ENCODE results near the gene AMMECR1. TPM values are rescaled to one million over a fixed set of nuclear protein-coding genes. Genes with fewer than 3 reads are reported as not detected.

The AMMECR1 gene
- total and polyA plus RNA-seq, 4 donors, result 3.5 to 14.0 (median 5.7) TPM

GRCh38 chrX:110201799-110202198, 116.1 kb downstream of the AMMECR1 start:
- H3K4me3 ChIP-seq, result no peak overlapping the region
- DNase-seq (no peak), ATAC-seq (ENCODE audit: insufficient read depth, low FRiP score) (no peak)
- no peak overlapping the region for H3K27ac ChIP-seq (ENCODE audit: low read depth in 1 of 2, low read length in 1 of 2)
- peaks cover 0 to 32% (median 22%) of the 10 kb centered on the region in 3 donors for H3K27me3 ChIP-seq (ENCODE audit: control insufficient read depth in 3 of 3, insufficient read depth in 3 of 3, low read length in 2 of 3)
- WGBS, 2 donors, result 76 to 92% methylated on average over 3 of the region's 3 CpGs
- no peaks in the 10 kb centered on the region for H3K36me3 ChIP-seq (ENCODE audit: control insufficient read depth in 4 of 4, insufficient read depth in 4 of 4, low read length in 4 of 4)
- no peaks in the 10 kb centered on the region for H3K4me1 ChIP-seq (ENCODE audit: control insufficient read depth in 5 of 5, insufficient read depth in 5 of 5, low read length in 5 of 5)
- H3K9me3 ChIP-seq (ENCODE audit: control insufficient read depth in 4 of 4, insufficient read depth in 3 of 4, low read length in 3 of 4), result peaks cover 0 to 2% (median 0%) of the 10 kb centered on the region in 4 donors
- no peak overlapping the region for H3K9ac ChIP-seq (ENCODE audit: insufficient read depth in 1 of 2, low read length in 2 of 2)
- no peak for TF ChIP-seq CTCF (IDR thresholded peaks at IDR 0.05; ENCODE audit: control extremely low read depth, extremely low read depth)

GRCh38 chrX:110194977-110195376, 122.9 kb downstream of the AMMECR1 start:
- H3K36me3 ChIP-seq (ENCODE audit: control insufficient read depth in 4 of 4, insufficient read depth in 4 of 4, low read length in 4 of 4), result peaks cover 0 to under 1% (median 0%) of the 10 kb centered on the region in 4 donors
- WGBS, 2 donors, result 43 to 51% methylated on average over 3 of the region's 3 CpGs
- H3K9me3 ChIP-seq (ENCODE audit: control insufficient read depth in 4 of 4, insufficient read depth in 3 of 4, low read length in 3 of 4), result peaks cover 0 to 4% (median 0%) of the 10 kb centered on the region in 4 donors
- H3K4me3 ChIP-seq, result no peak overlapping the region
- ATAC-seq (ENCODE audit: insufficient read depth, low FRiP score), result no peak
- no peak overlapping the region for H3K9ac ChIP-seq (ENCODE audit: insufficient read depth in 1 of 2, low read length in 2 of 2)
- peaks cover 0 to 29% (median 12%) of the 10 kb centered on the region in 3 donors for H3K27me3 ChIP-seq (ENCODE audit: control insufficient read depth in 3 of 3, insufficient read depth in 3 of 3, low read length in 2 of 3)
- H3K27ac ChIP-seq (ENCODE audit: low read depth in 1 of 2, low read length in 1 of 2), result no peak overlapping the region
- peaks cover 0 to 4% (median 0%) of the 10 kb centered on the region in 5 donors for H3K4me1 ChIP-seq (ENCODE audit: control insufficient read depth in 5 of 5, insufficient read depth in 5 of 5, low read length in 5 of 5)
- no peak for TF ChIP-seq CTCF (IDR thresholded peaks at IDR 0.05; ENCODE audit: control extremely low read depth, extremely low read depth)
- DNase-seq, result no peak

GRCh38 chrX:110192516-110192915, 125.4 kb downstream of the AMMECR1 start:
- peaks cover 0 to 4% (median 0%) of the 10 kb centered on the region in 5 donors for H3K4me1 ChIP-seq (ENCODE audit: control insufficient read depth in 5 of 5, insufficient read depth in 5 of 5, low read length in 5 of 5)
- no peak for TF ChIP-seq CTCF (IDR thresholded peaks at IDR 0.05; ENCODE audit: control extremely low read depth, extremely low read depth)
- ATAC-seq (ENCODE audit: insufficient read depth, low FRiP score), result no peak
- no peak for DNase-seq
- no peak overlapping the region for H3K4me3 ChIP-seq
- H3K27me3 ChIP-seq (ENCODE audit: control insufficient read depth in 3 of 3, insufficient read depth in 3 of 3, low read length in 2 of 3), result peaks cover 0 to 30% (median 9%) of the 10 kb centered on the region in 3 donors
- H3K27ac ChIP-seq (ENCODE audit: low read depth in 1 of 2, low read length in 1 of 2), result no peak overlapping the region
- H3K9me3 ChIP-seq (ENCODE audit: control insufficient read depth in 4 of 4, insufficient read depth in 3 of 4, low read length in 3 of 4), result peaks cover 0 to 2% (median 0%) of the 10 kb centered on the region in 4 donors
- 54 to 81% methylated on average over 4 of the region's 4 CpGs for WGBS, 2 donors
- no peak overlapping the region for H3K9ac ChIP-seq (ENCODE audit: insufficient read depth in 1 of 2, low read length in 2 of 2)
- H3K36me3 ChIP-seq (ENCODE audit: control insufficient read depth in 4 of 4, insufficient read depth in 4 of 4, low read length in 4 of 4), result peaks cover 0 to 3% (median 0%) of the 10 kb centered on the region in 4 donors

Measured in lung (tissue), 12 donors.